ENCODE results near the gene ASTN2. TPM values are rescaled to one million over a fixed set of nuclear protein-coding genes. Genes with fewer than 3 reads are reported as not detected.

ASTN2 gene
- total RNA-seq, 1 experiment from 2014 or later = 4.8 TPM

GRCh38 chr9:117282541-117282940 lies 132.3 kb downstream of the ASTN2 start (continued):
- TF ChIP-seq YY1 (IDR thresholded peaks at IDR 0.05; ENCODE audit: extremely low read depth, insufficient replicate concordance, low read depth, low read length) = no peak
- TF ChIP-seq POLR2A (IDR thresholded peaks at IDR 0.05; ENCODE audit: borderline replicate concordance, extremely low read depth, insufficient read depth, insufficient read length) = no peak
- no peak for TF ChIP-seq CBX3 (IDR thresholded peaks at IDR 0.05; ENCODE audit: low read depth)
- TF ChIP-seq, protein P1, sequence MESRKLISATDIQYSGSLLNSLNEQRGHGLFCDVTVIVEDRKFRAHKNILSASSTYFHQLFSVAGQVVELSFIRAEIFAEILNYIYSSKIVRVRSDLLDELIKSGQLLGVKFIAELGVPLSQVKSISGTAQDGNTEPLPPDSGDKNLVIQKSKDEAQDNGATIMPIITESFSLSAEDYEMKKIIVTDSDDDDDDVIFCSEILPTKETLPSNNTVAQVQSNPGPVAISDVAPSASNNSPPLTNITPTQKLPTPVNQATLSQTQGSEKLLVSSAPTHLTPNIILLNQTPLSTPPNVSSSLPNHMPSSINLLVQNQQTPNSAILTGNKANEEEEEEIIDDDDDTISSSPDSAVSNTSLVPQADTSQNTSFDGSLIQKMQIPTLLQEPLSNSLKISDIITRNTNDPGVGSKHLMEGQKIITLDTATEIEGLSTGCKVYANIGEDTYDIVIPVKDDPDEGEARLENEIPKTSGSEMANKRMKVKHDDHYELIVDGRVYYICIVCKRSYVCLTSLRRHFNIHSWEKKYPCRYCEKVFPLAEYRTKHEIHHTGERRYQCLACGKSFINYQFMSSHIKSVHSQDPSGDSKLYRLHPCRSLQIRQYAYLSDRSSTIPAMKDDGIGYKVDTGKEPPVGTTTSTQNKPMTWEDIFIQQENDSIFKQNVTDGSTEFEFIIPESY (IDR thresholded peaks at IDR 0.05; ENCODE audit: extremely low read depth, insufficient replicate concordance, low read length) = no peak
- no peak for TF ChIP-seq ZNF274 (IDR thresholded peaks at IDR 0.05; ENCODE audit: low read depth, low read length)
- TF ChIP-seq ZFX (IDR thresholded peaks at IDR 0.05) = no peak
- TF ChIP-seq, protein P2, sequence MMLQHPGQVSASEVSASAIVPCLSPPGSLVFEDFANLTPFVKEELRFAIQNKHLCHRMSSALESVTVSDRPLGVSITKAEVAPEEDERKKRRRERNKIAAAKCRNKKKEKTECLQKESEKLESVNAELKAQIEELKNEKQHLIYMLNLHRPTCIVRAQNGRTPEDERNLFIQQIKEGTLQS (IDR thresholded peaks at IDR 0.05) = no peak
- TF ChIP-seq CEBPB (IDR thresholded peaks at IDR 0.05; ENCODE audit: low read depth) = no peak

- Histone ChIP-seq H3K27ac (ENCODE audit: low read depth, low read length) (no peak overlapping the region), H3K27me3 (ENCODE audit: insufficient read depth, low read length) (no peaks in the 10 kb centered on the region), H3K4me1 (ENCODE audit: control insufficient read depth in 1 of 2, insufficient read depth in 2 of 2, low read length in 2 of 2) (no peaks in the 10 kb centered on the region), H4K20me1 (ENCODE audit: insufficient read depth) (no peaks in the 10 kb centered on the region; the same call in 1 of the 2 replicates), H3K79me2 (ENCODE audit: insufficient read depth, low read length) (no peaks in the 10 kb centered on the region), H2AFZ (ENCODE audit: low read depth, low read length, poor library complexity, severe bottlenecking) (no peak overlapping the region), H3K9me2 (ENCODE audit: insufficient read depth) (no peaks in the 10 kb centered on the region), H3K4me3 (replicated peaks in 1 of 2; ENCODE audit: low read depth in 1 of 2, low read length in 2 of 2) (no peak overlapping the region), H3K9me3 (ENCODE audit: control insufficient read depth in 1 of 2, insufficient read depth in 1 of 2, low read depth in 1 of 2, low read length in 2 of 2) (no peaks in the 10 kb centered on the region; a peak in 1 of 4 replicates), H3K36me3 (ENCODE audit: control insufficient read depth in 1 of 2, insufficient read depth in 2 of 2, low read length in 2 of 2) (no peaks in the 10 kb centered on the region), H3K4me2 (ENCODE audit: low read length) (no peak overlapping the region), H3K9ac (ENCODE audit: low read length) (no peak overlapping the region)
- CTCF ChIA-PET = no interaction called here
- POLR2A ChIA-PET = no interaction called here
- DNase-seq (ENCODE audit: low read depth, low spot score) (no peak), ATAC-seq (no peak)
- intact Hi-C loops (cut with micrococcal nuclease) = no loop called here
- RAD21 ChIA-PET (ENCODE audit: low non-redundant PET in 1 of 2, low total read pairs in 2 of 2, uncharacterized antibody in 2 of 2, unreplicated experiment in 2 of 2) = no interaction called here
- no TSS peak for BruUV-seq (replicated peaks)
- TF ChIP-seq, protein P3, sequence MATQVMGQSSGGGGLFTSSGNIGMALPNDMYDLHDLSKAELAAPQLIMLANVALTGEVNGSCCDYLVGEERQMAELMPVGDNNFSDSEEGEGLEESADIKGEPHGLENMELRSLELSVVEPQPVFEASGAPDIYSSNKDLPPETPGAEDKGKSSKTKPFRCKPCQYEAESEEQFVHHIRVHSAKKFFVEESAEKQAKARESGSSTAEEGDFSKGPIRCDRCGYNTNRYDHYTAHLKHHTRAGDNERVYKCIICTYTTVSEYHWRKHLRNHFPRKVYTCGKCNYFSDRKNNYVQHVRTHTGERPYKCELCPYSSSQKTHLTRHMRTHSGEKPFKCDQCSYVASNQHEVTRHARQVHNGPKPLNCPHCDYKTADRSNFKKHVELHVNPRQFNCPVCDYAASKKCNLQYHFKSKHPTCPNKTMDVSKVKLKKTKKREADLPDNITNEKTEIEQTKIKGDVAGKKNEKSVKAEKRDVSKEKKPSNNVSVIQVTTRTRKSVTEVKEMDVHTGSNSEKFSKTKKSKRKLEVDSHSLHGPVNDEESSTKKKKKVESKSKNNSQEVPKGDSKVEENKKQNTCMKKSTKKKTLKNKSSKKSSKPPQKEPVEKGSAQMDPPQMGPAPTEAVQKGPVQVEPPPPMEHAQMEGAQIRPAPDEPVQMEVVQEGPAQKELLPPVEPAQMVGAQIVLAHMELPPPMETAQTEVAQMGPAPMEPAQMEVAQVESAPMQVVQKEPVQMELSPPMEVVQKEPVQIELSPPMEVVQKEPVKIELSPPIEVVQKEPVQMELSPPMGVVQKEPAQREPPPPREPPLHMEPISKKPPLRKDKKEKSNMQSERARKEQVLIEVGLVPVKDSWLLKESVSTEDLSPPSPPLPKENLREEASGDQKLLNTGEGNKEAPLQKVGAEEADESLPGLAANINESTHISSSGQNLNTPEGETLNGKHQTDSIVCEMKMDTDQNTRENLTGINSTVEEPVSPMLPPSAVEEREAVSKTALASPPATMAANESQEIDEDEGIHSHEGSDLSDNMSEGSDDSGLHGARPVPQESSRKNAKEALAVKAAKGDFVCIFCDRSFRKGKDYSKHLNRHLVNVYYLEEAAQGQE (IDR thresholded peaks at IDR 0.05; ENCODE audit: low read depth) = no peak
- TF ChIP-seq ZFX (IDR thresholded peaks at IDR 0.05) (no peak), RAD21 (IDR thresholded peaks at IDR 0.05; ENCODE audit: low read depth) (no peak), SIN3A (IDR thresholded peaks at IDR 0.05; ENCODE audit: low read depth) (no peak), CEBPB (IDR thresholded peaks at IDR 0.05; ENCODE audit: low read depth) (no peak), ZNF274 (IDR thresholded peaks at IDR 0.05; ENCODE audit: low read depth, low read length) (no peak), TCF7L2 (IDR thresholded peaks at IDR 0.05; ENCODE audit: borderline replicate concordance, extremely low read depth, insufficient read depth, insufficient read length) (no peak), YY1 (IDR thresholded peaks at IDR 0.05; ENCODE audit: extremely low read depth, insufficient replicate concordance, low read depth, low read length) (no peak), POLR2AphosphoS5 (IDR thresholded peaks at IDR 0.05; ENCODE audit: low read depth, low read length) (no peak), EGR1 (IDR thresholded peaks at IDR 0.05; ENCODE audit: low read depth) (no peak), EZH2 (IDR thresholded peaks at IDR 0.05) (no peak)
- TF ChIP-seq, protein P4, sequence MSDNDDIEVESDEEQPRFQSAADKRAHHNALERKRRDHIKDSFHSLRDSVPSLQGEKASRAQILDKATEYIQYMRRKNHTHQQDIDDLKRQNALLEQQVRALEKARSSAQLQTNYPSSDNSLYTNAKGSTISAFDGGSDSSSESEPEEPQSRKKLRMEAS (IDR thresholded peaks at IDR 0.05) = no peak
- TF ChIP-seq, protein P5, sequence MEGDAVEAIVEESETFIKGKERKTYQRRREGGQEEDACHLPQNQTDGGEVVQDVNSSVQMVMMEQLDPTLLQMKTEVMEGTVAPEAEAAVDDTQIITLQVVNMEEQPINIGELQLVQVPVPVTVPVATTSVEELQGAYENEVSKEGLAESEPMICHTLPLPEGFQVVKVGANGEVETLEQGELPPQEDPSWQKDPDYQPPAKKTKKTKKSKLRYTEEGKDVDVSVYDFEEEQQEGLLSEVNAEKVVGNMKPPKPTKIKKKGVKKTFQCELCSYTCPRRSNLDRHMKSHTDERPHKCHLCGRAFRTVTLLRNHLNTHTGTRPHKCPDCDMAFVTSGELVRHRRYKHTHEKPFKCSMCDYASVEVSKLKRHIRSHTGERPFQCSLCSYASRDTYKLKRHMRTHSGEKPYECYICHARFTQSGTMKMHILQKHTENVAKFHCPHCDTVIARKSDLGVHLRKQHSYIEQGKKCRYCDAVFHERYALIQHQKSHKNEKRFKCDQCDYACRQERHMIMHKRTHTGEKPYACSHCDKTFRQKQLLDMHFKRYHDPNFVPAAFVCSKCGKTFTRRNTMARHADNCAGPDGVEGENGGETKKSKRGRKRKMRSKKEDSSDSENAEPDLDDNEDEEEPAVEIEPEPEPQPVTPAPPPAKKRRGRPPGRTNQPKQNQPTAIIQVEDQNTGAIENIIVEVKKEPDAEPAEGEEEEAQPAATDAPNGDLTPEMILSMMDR (IDR thresholded peaks at IDR 0.05 in 2 of 3, conservative IDR thresholded peaks at IDR 0.05 in 1 of 3; ENCODE audit: borderline replicate concordance in 1 of 3, insufficient read depth in 1 of 3, low read depth in 2 of 3, low read length in 2 of 3) = no peak
These were observed 136.3 kb downstream of the ASTN2 start for GRCh38 chr9:117278471-117279035.
